ENCODE data around the gene MAP2K7. TPM values are rescaled to one million over a fixed set of nuclear protein-coding genes. Genes with fewer than 3 reads are reported as not detected.
A peak's percentile ranks its signal among the peaks of the same experiment; 100 is the strongest.

MAP2K7 gene
- total and polyA plus RNA-seq, 2 of the 4 experiments (the other 2 are of a cell fraction), result 4.1 to 15.6 TPM

GRCh38 chr19:7920519-7921301 is 17.0 kb downstream of the MAP2K7 start:
- peak overlapping the region; percentile 91 for H2BK5ac ChIP-seq (ENCODE audit: low read depth, low read length, poor library complexity, severe bottlenecking)
- H2AK9ac ChIP-seq (replicated peaks; ENCODE audit: low read depth, low read length, poor library complexity), result peak overlapping the region; percentile 99
- BruUV-seq (replicated peaks), result no TSS peak
- H3K14ac ChIP-seq (replicated peaks; ENCODE audit: low read depth, low read length), result peak overlapping the region; percentile 99
- H4K5ac ChIP-seq (ENCODE audit: low read depth, low read length), result peak overlapping the region; percentile 68; the same call in 1 of the 2 replicates
- intact Hi-C loops (cut with micrococcal nuclease), result no loop called here
- peak overlapping the region; percentile 82 for H4K91ac ChIP-seq (ENCODE audit: insufficient read depth, low read depth, low read length)
- peak overlapping the region; percentile 1 to 94; a peak in 2 of 4 replicates for H4K8ac ChIP-seq (ENCODE audit: low read depth in 2 of 2, low read length in 2 of 2)
- H3K9me3 ChIP-seq (ENCODE audit: control insufficient read depth, insufficient read depth, low read length), result no peaks in the 10 kb centered on the region
- peak overlapping the region; percentile 80 for H3K9ac ChIP-seq (ENCODE audit: low read depth, low read length)
- ChIA-PET POLR2A (ENCODE audit: unreplicated experiment) (interaction anchor here (0.5 to 1.7 kb wide), 4 partner anchors 12 to 1914 kb away, joined by 3 to 18 read pairs (median 4); partner anchors contain the start of genes MAP2K7 and PIN1), CTCF (interaction anchor here (1.0 to 1.7 kb wide), 4 partner anchors 9 to 26 kb away, joined by 3 to 6 read pairs (median 5); partner anchors contain the start of gene MAP2K7)
- peak; percentile 94 for DNase-seq
- peaks cover 11% of the 10 kb centered on the region for H4K20me1 ChIP-seq (ENCODE audit: insufficient read depth, low read length)
- dilution Hi-C loops (cut with HindIII; ENCODE audit: low sequenced_read_pairs, unreplicated experiment), result no loop called here
- H3K18ac ChIP-seq (ENCODE audit: low read depth, low read length), result peak overlapping the region; percentile 29; the same call in 1 of the 2 replicates
- H3K27ac ChIP-seq (ENCODE audit: insufficient read depth, low read length), result peak overlapping the region; percentile 84
- H3K23ac ChIP-seq (ENCODE audit: low read depth, low read length), result peak overlapping the region; percentile 98
- peaks cover 6% of the 10 kb centered on the region for H3K27me3 ChIP-seq (ENCODE audit: control insufficient read depth, insufficient read depth, low read length)
- peak overlapping the region; percentile 100 for H2AFZ ChIP-seq (replicated peaks; ENCODE audit: low read length, poor library complexity)
- peak overlapping the region; percentile 97 for H3K4ac ChIP-seq (ENCODE audit: low read depth, low read length)
- peaks cover 0 to 19% of the 10 kb centered on the region in 2 experiments; a peak in 2 of 4 replicates for H3K79me1 ChIP-seq (ENCODE audit: low read depth in 1 of 2, low read length in 2 of 2)
- peaks cover 7% of the 10 kb centered on the region; the same call in 1 of the 2 replicates for H3K36me3 ChIP-seq (ENCODE audit: control insufficient read depth, insufficient read depth, low read length)
- ATAC-seq (ENCODE audit: low read depth), result peak; percentile 75
- peak overlapping the region; percentile 93 for H3K4me2 ChIP-seq (ENCODE audit: low read depth, low read length)
- no peak overlapping the region for H2BK15ac ChIP-seq (ENCODE audit: low read depth, low read length)
- peak overlapping the region; percentile 92 for H3K4me3 ChIP-seq (ENCODE audit: insufficient read depth, low read depth, low read length)
- 1% methylated on average over 22 of the region's 62 CpGs; no CpG with 5 or more reads in 1 of the 2 experiments for WGBS, 2 experiments (ENCODE audit: extremely low coverage in 2 of 2, insufficient read length in 1 of 2)
- in situ Hi-C loops (cut with MboI; ENCODE audit: low sequenced_read_pairs), result no loop called here
- no peak overlapping the region for H2BK20ac ChIP-seq (ENCODE audit: low read depth, low read length)
- H3K4me1 ChIP-seq (ENCODE audit: control insufficient read depth, insufficient read depth, low read length), result peaks cover 20% of the 10 kb centered on the region
- no peak overlapping the region; the same call in 1 of the 2 replicates for H2BK120ac ChIP-seq (ENCODE audit: low read depth, low read length)
- peaks cover 9% of the 10 kb centered on the region for H3K9me1 ChIP-seq (ENCODE audit: insufficient read depth, low read length)
- peak overlapping the region; percentile 95 for H2AK5ac ChIP-seq (ENCODE audit: low read depth, low read length)
- peak overlapping the region; percentile 43; the same call in 1 of the 2 replicates for H3K56ac ChIP-seq (ENCODE audit: extremely low read depth, insufficient read depth, low read length)
- TF ChIP-seq RAD21 (IDR thresholded peaks at IDR 0.05; ENCODE audit: low read length), result no peak
- no peak for TF ChIP-seq ELK1 (IDR thresholded peaks at IDR 0.05; ENCODE audit: borderline replicate concordance, low read depth, low read length)
- peak; percentile 51; the same call in 1 of the 2 replicates for TF ChIP-seq POLR2A (IDR thresholded peaks at IDR 0.05; ENCODE audit: low read depth, low read length)
- no peak for TF ChIP-seq MAFK (IDR thresholded peaks at IDR 0.05; ENCODE audit: low read depth, low read length)
- TF ChIP-seq NFE2L2 (IDR thresholded peaks at IDR 0.05; ENCODE audit: low read depth, low read length), result no peak
- no peak for TF ChIP-seq SMC3 (IDR thresholded peaks at IDR 0.05; ENCODE audit: low read depth, low read length)
- TF ChIP-seq, protein P1, sequence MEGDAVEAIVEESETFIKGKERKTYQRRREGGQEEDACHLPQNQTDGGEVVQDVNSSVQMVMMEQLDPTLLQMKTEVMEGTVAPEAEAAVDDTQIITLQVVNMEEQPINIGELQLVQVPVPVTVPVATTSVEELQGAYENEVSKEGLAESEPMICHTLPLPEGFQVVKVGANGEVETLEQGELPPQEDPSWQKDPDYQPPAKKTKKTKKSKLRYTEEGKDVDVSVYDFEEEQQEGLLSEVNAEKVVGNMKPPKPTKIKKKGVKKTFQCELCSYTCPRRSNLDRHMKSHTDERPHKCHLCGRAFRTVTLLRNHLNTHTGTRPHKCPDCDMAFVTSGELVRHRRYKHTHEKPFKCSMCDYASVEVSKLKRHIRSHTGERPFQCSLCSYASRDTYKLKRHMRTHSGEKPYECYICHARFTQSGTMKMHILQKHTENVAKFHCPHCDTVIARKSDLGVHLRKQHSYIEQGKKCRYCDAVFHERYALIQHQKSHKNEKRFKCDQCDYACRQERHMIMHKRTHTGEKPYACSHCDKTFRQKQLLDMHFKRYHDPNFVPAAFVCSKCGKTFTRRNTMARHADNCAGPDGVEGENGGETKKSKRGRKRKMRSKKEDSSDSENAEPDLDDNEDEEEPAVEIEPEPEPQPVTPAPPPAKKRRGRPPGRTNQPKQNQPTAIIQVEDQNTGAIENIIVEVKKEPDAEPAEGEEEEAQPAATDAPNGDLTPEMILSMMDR (conservative IDR thresholded peaks at IDR 0.05; ENCODE audit: low read depth, low read length), result no peak
- TF ChIP-seq MXI1 (IDR thresholded peaks at IDR 0.05; ENCODE audit: borderline replicate concordance, low read depth, low read length), result 0 out of 2 replicates have a peak, but pooled peaks have one; percentile 15
- no peak for TF ChIP-seq CEBPB (IDR thresholded peaks at IDR 0.05; ENCODE audit: low read depth, low read length)
- TF ChIP-seq CHD1 (IDR thresholded peaks at IDR 0.05; ENCODE audit: low read depth, low read length), result no peak
- TF ChIP-seq FOS (IDR thresholded peaks at IDR 0.05; ENCODE audit: low read depth, low read length), result no peak
- peak; percentile 25; the same call in 1 of the 2 replicates for TF ChIP-seq MAZ (IDR thresholded peaks at IDR 0.05; ENCODE audit: borderline replicate concordance, low read depth, low read length)
- TF ChIP-seq RCOR1 (IDR thresholded peaks at IDR 0.05; ENCODE audit: insufficient replicate concordance, low read length), result no peak
- no peak for TF ChIP-seq RFX5 (IDR thresholded peaks at IDR 0.05; ENCODE audit: low read depth, low read length)
